Esophagus muscularis mucosa (tissue), 4 donors: ENCODE measurements around the gene LRRTM3. TPM values are rescaled to one million over a fixed set of nuclear protein-coding genes. Genes with fewer than 3 reads are reported as not detected.

Experiments
- DNase-seq: peaks from one replicate; pipeline ENCODE4 v3.0.0-alpha.2; 2017; ENCODE audit errors: extremely low spot score
- H3K27ac ChIP-seq, 4 donors: fragments of 200-600 bp; sonication (generic); replicated peaks in 1 of 4; 1 replicate in 3 of 4; 2 replicates in 1 of 4; pipeline ENCODE4 v1.5.1; 2016 to 2019; ENCODE audit warnings: mild to moderate bottlenecking in 1 of 4
- H3K27me3 ChIP-seq, 4 donors: fragments of 200-600 bp; sonication (generic); one replicate each; pipeline versions ENCODE4 v1.5.1 to v1.6.0; 2016 to 2019
- H3K36me3 ChIP-seq, 4 donors: fragments of 200-600 bp; sonication (generic); one replicate each; pipeline ENCODE4 v1.5.1; 2016 to 2019
- H3K4me1 ChIP-seq, 4 donors: fragments of 200-600 bp; sonication (generic); one replicate each; pipeline ENCODE4 v1.5.1; 2016 to 2019
- H3K4me3 ChIP-seq, 4 donors: fragments of 200-600 bp; sonication (generic); 1 replicate in 2 of 4; 2 replicates in 2 of 4; pipeline ENCODE4 v1.5.1; 2016 to 2019; ENCODE audit warnings: mild to moderate bottlenecking in 4 of 4, moderate library complexity in 1 of 4
- H3K9me3 ChIP-seq, 4 donors: fragments of 200-600 bp; sonication (generic); 1 replicate in 3 of 4; 2 replicates in 1 of 4; pipeline ENCODE4 v1.5.1; 2016 to 2019
- EP300 ChIP-seq: sonication (generic); formaldehyde crosslinking; IDR thresholded peaks from one replicate; pipeline ENCODE4 v1.6.1; 2017; ENCODE audit warnings: antibody characterized with exemption
- POLR2A ChIP-seq: fragments of 450-650 bp; IDR thresholded peaks from one replicate; pipeline ENCODE4 v1.6.1; 2017; ENCODE audit warnings: antibody characterized with exemption, moderate library complexity, mild to moderate bottlenecking, low read depth
- POLR2AphosphoS5 ChIP-seq, 2 donors: sonication (generic); formaldehyde crosslinking; IDR thresholded peaks; one replicate each; pipeline ENCODE4 v1.6.1; 2017; ENCODE audit warnings: antibody characterized with exemption in 2 of 2
- WGBS: methylation state at CpG from one replicate; pipeline ENCODE4 v1.1.5; 2018; 5-methylcytosine and 5-hydroxymethylcytosine counted together
- intact Hi-C: fragments of 100-400 bp; cut with DNase I; formaldehyde crosslinking; loops from one replicate; pipeline ENCODE4 v1.15.1; 2023
- total RNA-seq, 4 donors: library from RNA; depleted of rRNA; stranded (reverse); fragments of >200 nt; gene quantifications; one replicate each; pipeline versions ENCODE4 v1.1.0 to v1.2.1, GENCODE V29; 2016
- TF ChIP-seq, protein P1 (sequence below), 3 experiments: fragments of 200-600 bp in 2 of 3; fragments of 450-650 bp in 1 of 3; sonication (generic) in 2 of 3; IDR thresholded peaks; one replicate each; pipeline ENCODE4 v1.5.1; 2017 to 2019; ENCODE audit warnings: antibody characterized with exemption in 3 of 3, mild to moderate bottlenecking in 2 of 3, moderate library complexity in 1 of 3

The LRRTM3 gene
- total RNA-seq, 4 donors from 2014 or later = 0.06 to 0.42 (median 0.23) TPM

DNA sequence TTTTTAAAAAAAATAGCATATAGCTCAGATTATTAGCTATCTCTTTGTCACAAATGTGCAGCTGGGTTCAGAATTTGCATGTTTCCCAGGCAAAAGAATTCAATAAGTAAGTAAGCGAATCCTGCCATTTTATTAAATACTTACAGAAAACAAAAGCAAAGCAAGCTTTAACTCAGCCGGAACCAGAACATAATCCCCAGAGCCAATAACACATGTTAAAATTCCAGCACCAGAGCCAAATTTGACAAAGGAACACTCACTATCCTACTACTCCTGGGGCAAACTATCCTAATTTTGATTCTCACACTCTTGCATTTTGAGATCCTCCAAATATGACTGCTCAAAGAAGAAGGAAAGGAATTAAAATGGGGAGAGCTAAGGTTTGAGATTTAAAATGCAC lies 32.6 kb downstream of the LRRTM3 start:
- no peak for DNase-seq
- peak overlapping the region in 2 of 4 donors; percentile 5 to 23 for H3K4me3 ChIP-seq
- TF ChIP-seq EP300 (no peak), POLR2AphosphoS5 (IDR thresholded peaks at IDR 0.05) (no peak), POLR2A (no peak)
- TF ChIP-seq, protein P1, sequence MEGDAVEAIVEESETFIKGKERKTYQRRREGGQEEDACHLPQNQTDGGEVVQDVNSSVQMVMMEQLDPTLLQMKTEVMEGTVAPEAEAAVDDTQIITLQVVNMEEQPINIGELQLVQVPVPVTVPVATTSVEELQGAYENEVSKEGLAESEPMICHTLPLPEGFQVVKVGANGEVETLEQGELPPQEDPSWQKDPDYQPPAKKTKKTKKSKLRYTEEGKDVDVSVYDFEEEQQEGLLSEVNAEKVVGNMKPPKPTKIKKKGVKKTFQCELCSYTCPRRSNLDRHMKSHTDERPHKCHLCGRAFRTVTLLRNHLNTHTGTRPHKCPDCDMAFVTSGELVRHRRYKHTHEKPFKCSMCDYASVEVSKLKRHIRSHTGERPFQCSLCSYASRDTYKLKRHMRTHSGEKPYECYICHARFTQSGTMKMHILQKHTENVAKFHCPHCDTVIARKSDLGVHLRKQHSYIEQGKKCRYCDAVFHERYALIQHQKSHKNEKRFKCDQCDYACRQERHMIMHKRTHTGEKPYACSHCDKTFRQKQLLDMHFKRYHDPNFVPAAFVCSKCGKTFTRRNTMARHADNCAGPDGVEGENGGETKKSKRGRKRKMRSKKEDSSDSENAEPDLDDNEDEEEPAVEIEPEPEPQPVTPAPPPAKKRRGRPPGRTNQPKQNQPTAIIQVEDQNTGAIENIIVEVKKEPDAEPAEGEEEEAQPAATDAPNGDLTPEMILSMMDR (IDR thresholded peaks at IDR 0.05) = no peak
- 48% methylated on average over 2 of the region's 2 CpGs for WGBS
- no peaks in the 10 kb centered on the region for H3K36me3 ChIP-seq
- peaks cover 0 to 26% (median 13%) of the 10 kb centered on the region in 4 donors for H3K4me1 ChIP-seq
- intact Hi-C loops = no loop called here
- no peaks in the 10 kb centered on the region for H3K27me3 ChIP-seq
- no peaks in the 10 kb centered on the region for H3K9me3 ChIP-seq
- no peak overlapping the region for H3K27ac ChIP-seq

DNA sequence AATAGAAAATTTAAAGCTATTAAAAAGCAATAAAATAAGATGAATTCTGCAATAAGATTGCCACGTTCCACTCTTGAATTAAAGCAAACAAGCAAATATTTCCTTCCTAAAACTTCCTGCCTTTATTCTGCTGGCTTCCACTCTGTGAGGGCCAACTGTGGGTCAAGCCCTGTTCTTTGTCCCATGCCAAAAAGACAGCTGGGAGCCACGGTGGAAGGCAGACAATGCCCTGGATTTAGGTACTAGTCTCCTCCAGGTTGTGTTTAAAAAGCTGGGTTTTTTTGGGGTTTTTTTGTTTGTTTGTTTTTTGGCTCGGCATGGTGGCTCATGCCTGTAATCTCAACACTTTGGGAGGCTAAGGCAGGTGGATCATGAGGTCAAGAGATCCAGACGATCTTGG lies 39.1 kb downstream of the LRRTM3 start:
- no peak for TF ChIP-seq EP300
- no peak for TF ChIP-seq POLR2A
- TF ChIP-seq POLR2AphosphoS5 (IDR thresholded peaks at IDR 0.05) = no peak
- TF ChIP-seq, protein P1 (IDR thresholded peaks at IDR 0.05) = no peak
- Histone ChIP-seq H3K9me3 (no peaks in the 10 kb centered on the region), H3K4me1 (peaks cover 0 to under 1% (median 0%) of the 10 kb centered on the region in 4 donors), H3K4me3 (no peak overlapping the region), H3K36me3 (no peaks in the 10 kb centered on the region), H3K27ac (no peak overlapping the region), H3K27me3 (no peaks in the 10 kb centered on the region)
- no peak for DNase-seq
- WGBS = 64% methylated on average over 4 of the region's 4 CpGs
- intact Hi-C loops = no loop called here

DNA sequence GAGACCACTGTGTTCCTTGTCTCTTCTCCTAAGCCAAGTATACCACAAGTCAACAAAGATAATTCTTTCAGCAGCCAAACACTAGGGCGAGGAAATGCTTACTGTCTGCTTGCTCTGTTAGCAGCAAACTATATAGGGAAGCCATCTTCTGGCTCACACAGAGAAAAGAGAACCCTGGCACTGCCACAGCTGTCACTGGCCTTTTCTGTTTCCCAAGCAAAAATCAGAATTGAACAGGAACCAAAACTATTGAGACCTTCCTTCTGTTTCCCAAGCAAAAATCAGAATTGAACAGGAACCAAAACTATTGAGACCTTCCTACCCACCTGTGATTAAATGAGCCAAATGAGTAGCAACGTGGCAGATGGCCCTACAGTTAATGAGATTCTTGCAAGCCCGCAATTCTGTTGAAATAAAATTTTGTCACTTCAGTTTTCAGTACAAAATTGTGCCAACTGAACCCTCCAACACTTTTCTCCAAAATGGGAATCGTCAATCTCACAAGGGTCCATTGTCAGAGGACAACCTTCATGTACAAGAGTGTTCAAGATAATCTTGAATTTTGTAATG lies 54.5 kb downstream of the LRRTM3 start:
- Histone ChIP-seq H3K36me3 (no peaks in the 10 kb centered on the region), H3K27ac (no peak overlapping the region), H3K4me3 (no peak overlapping the region), H3K27me3 (no peaks in the 10 kb centered on the region), H3K4me1 (no peaks in the 10 kb centered on the region), H3K9me3 (no peaks in the 10 kb centered on the region)
- TF ChIP-seq, protein P1 (IDR thresholded peaks at IDR 0.05) = no peak
- no peak for TF ChIP-seq POLR2A
- no peak for TF ChIP-seq EP300
- no peak for TF ChIP-seq POLR2AphosphoS5 (IDR thresholded peaks at IDR 0.05)
- intact Hi-C loops = no loop called here
- WGBS = 90% methylated on average over 4 of the region's 4 CpGs
- no peak for DNase-seq

DNA sequence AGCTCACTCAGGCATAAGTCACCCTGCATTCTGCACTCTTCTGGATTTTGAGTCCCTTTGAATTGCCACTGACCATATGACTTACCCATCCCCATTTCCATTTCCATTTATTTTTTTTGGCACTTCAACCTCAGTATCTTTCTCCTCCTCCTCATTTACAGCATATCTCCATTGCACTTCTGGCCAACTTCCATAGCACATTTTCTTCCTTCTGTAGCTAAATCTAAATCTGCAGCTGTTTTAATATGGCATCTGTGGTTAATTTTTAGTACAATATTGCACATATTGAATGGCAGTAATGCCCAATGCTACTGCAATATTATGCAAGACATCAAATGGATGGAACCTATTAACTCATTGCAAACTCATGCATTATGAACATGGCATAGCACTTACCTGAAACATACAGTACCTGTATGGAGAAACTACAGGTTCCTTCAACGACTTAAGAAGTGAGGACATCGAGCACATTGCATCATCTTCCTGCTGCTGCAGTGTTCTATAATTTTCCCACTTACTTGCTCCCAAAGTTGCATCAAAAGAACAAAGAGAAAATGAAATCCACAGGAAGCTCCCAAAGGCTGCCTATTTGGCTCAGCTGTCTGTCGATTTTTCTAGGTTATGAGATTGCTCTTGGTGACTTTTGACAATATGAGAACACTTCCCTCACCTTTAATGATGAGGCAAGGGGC lies 55.7 kb downstream of the LRRTM3 start:
- WGBS = 82% methylated on average over 3 of the region's 3 CpGs

More for the DNA sequence above, 55.7 kb downstream of the LRRTM3 start:
- Histone ChIP-seq H3K9me3 (no peaks in the 10 kb centered on the region), H3K36me3 (no peaks in the 10 kb centered on the region), H3K27me3 (no peaks in the 10 kb centered on the region), H3K4me3 (no peak overlapping the region), H3K4me1 (no peaks in the 10 kb centered on the region), H3K27ac (no peak overlapping the region)
- TF ChIP-seq POLR2A (no peak), POLR2AphosphoS5 (IDR thresholded peaks at IDR 0.05) (no peak), EP300 (no peak)
- TF ChIP-seq, protein P1 (IDR thresholded peaks at IDR 0.05) = no peak
- intact Hi-C loops = no loop called here
- no peak for DNase-seq
